HG03103 (cell line): ENCODE data around the gene PPM1N.

ENCODE experiments used
- ATAC-seq: cut with Tn5 transposase; IDR thresholded peaks from one replicate; pipeline ENCODE4 v1.9.1; 2021; ENCODE audit warnings: low read depth; ENCODE audit not compliant: unreplicated experiment

PPM1N gene

GRCh38 chr19:45526143-45526542 lies 27.9 kb downstream of the PPM1N start:
- ATAC-seq: no peak

GRCh38 chr19:45526971-45527370 lies 28.7 kb downstream of the PPM1N start:
- ATAC-seq: no peak

GRCh38 chr19:45527731-45528130 lies 29.5 kb downstream of the PPM1N start:
- ATAC-seq: no peak

GRCh38 chr19:45528149-45528743 lies 30.0 kb downstream of the PPM1N start:
- ATAC-seq: no peak

- ATAC-seq: no peak
Observed at GRCh38 chr19:45528744-45529419, 30.6 kb downstream of the PPM1N start.

- no peak for ATAC-seq
Observed at GRCh38 chr19:45529420-45529785, 31.2 kb downstream of the PPM1N start.

GRCh38 chr19:45531349-45531748 lies 33.1 kb downstream of the PPM1N start:
- ATAC-seq: no peak

GRCh38 chr19:45539459-45539858 lies 41.2 kb downstream of the PPM1N start:
- ATAC-seq: no peak

- ATAC-seq: no peak
Observed at GRCh38 chr19:45542234-45542668, 44.0 kb downstream of the PPM1N start.

GRCh38 chr19:45547211-45547770 lies 49.0 kb downstream of the PPM1N start:
- ATAC-seq: no peak

GRCh38 chr19:45547965-45548609 lies 49.8 kb downstream of the PPM1N start:
- ATAC-seq: no peak
